ENCODE measurements around the gene RAB11FIP3. TPM values are rescaled to one million over a fixed set of nuclear protein-coding genes. Genes with fewer than 3 reads are reported as not detected.

Gene RAB11FIP3
- total and polyA plus RNA-seq, 2 experiments from 2014 or later: 1.2 to 27.8 TPM

- no peak for TF ChIP-seq EZH2 (IDR thresholded peaks at IDR 0.05; ENCODE audit: insufficient read depth, poor library complexity, severe bottlenecking)
- TF ChIP-seq EZH2phosphoT487 (IDR thresholded peaks at IDR 0.05; ENCODE audit: insufficient read depth, low read depth): no peak
- in situ Hi-C loops (cut with MboI): no loop called here
- peak; percentile 91 for DNase-seq
- WGBS, 2 experiments (ENCODE audit: low coverage in 1 of 2, low lambda C conversion rate in 2 of 2, missing lambda C conversion rate in 2 of 2): 1 to 2% methylated on average over 33 to 36 of the region's 55 CpGs
- peak overlapping the region; percentile 92 for H3K4me2 ChIP-seq (ENCODE audit: unreplicated experiment)
- no peaks in the 10 kb centered on the region for H3K36me3 ChIP-seq (ENCODE audit: low read depth)
- peak overlapping the region; percentile 86 for H3K4me3 ChIP-seq
- peaks cover 34% of the 10 kb centered on the region for H3K4me1 ChIP-seq (ENCODE audit: insufficient read depth)
- H3K79me2 ChIP-seq (ENCODE audit: insufficient read depth): peaks cover 64% of the 10 kb centered on the region
- peaks cover 31% of the 10 kb centered on the region for H3F3A ChIP-seq (ENCODE audit: insufficient read depth)
- no peaks in the 10 kb centered on the region for H3K9me3 ChIP-seq (ENCODE audit: low read depth)
- H2AFZ ChIP-seq: no peak overlapping the region
- H3K27ac ChIP-seq: peak overlapping the region; percentile 85
- H3K9ac ChIP-seq: peak overlapping the region; percentile 83
- H3K9me2 ChIP-seq (ENCODE audit: insufficient read depth): no peaks in the 10 kb centered on the region
- H4K20me1 ChIP-seq (ENCODE audit: insufficient read depth): no peaks in the 10 kb centered on the region
- no peaks in the 10 kb centered on the region for H3K27me3 ChIP-seq (replicated peaks; ENCODE audit: insufficient read depth)
Observed at GRCh38 chr16:528111-529011, 102.9 kb downstream of the RAB11FIP3 start.

DNA sequence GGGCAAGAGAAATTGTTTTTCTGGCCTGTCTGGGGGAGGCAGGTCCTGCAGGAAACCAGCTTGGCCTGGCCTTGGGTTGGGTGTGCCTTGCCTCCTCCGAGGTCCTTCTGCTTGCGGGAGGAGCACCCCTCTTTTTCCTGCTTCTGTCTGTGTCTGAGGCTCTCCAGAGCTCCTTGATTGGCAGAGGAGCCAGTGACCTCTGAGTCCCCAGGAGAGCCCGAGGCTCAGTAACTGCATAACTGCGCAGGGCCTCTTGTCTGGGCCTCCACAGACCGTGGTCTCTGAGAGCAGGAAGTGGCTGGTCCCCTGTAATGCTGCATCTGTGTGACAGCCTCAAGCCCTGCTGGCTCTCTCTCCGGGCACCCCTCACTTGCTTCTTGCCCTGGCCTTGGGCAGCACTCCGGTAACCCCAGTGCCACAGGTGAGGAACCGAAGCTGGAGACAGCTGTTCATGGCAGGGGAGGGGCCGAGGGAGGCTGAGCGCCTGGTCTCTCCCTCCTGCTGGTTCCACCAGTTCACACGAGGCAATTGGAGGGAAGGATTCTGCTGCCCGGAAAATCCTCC lies 103.6 kb downstream of the RAB11FIP3 start:
- in situ Hi-C loops (cut with MboI): no loop called here
- H3F3A ChIP-seq (ENCODE audit: insufficient read depth): peaks cover 31% of the 10 kb centered on the region
- 31 to 37% methylated on average over 10 to 12 of the region's 12 CpGs for WGBS, 2 experiments (ENCODE audit: low coverage in 1 of 2, low lambda C conversion rate in 2 of 2, missing lambda C conversion rate in 2 of 2)
- H2AFZ ChIP-seq: no peak overlapping the region
- no peaks in the 10 kb centered on the region for H3K36me3 ChIP-seq (ENCODE audit: low read depth)
- H3K79me2 ChIP-seq (ENCODE audit: insufficient read depth): peaks cover 71% of the 10 kb centered on the region
- no peaks in the 10 kb centered on the region for H3K9me3 ChIP-seq (ENCODE audit: low read depth)
- no peak for DNase-seq
- H3K4me1 ChIP-seq (ENCODE audit: insufficient read depth): peaks cover 31% of the 10 kb centered on the region
- peak overlapping the region; percentile 92 for H3K4me2 ChIP-seq (ENCODE audit: unreplicated experiment)
- peak overlapping the region; percentile 86 for H3K4me3 ChIP-seq
- no peaks in the 10 kb centered on the region for H3K9me2 ChIP-seq (ENCODE audit: insufficient read depth)
- TF ChIP-seq EZH2 (IDR thresholded peaks at IDR 0.05; ENCODE audit: insufficient read depth, poor library complexity, severe bottlenecking): no peak
- no peak for TF ChIP-seq EZH2phosphoT487 (IDR thresholded peaks at IDR 0.05; ENCODE audit: insufficient read depth, low read depth)
- no peaks in the 10 kb centered on the region for H4K20me1 ChIP-seq (ENCODE audit: insufficient read depth)
- H3K9ac ChIP-seq: peak overlapping the region; percentile 83
- H3K27me3 ChIP-seq (replicated peaks; ENCODE audit: insufficient read depth): no peaks in the 10 kb centered on the region
- H3K27ac ChIP-seq: peak overlapping the region; percentile 85

- Histone ChIP-seq H3K9ac (peak overlapping the region; percentile 83), H3K4me3 (peak overlapping the region; percentile 86; the same call in 1 of the 2 replicates), H3K4me2 (ENCODE audit: unreplicated experiment) (no peak overlapping the region), H3F3A (ENCODE audit: insufficient read depth) (peaks cover 22% of the 10 kb centered on the region), H3K79me2 (ENCODE audit: insufficient read depth) (peaks cover 83% of the 10 kb centered on the region), H3K9me3 (ENCODE audit: low read depth) (no peaks in the 10 kb centered on the region), H3K27ac (peak overlapping the region; percentile 85), H2AFZ (no peak overlapping the region), H3K4me1 (ENCODE audit: insufficient read depth) (peaks cover 25% of the 10 kb centered on the region), H3K27me3 (replicated peaks; ENCODE audit: insufficient read depth) (no peaks in the 10 kb centered on the region), H4K20me1 (ENCODE audit: insufficient read depth) (no peaks in the 10 kb centered on the region), H3K9me2 (ENCODE audit: insufficient read depth) (no peaks in the 10 kb centered on the region), H3K36me3 (ENCODE audit: low read depth) (no peaks in the 10 kb centered on the region)
- WGBS, 2 experiments (ENCODE audit: low coverage in 1 of 2, low lambda C conversion rate in 2 of 2, missing lambda C conversion rate in 2 of 2): 77 to 81% methylated on average over 21 to 23 of the region's 23 CpGs
- DNase-seq: no peak
- in situ Hi-C loops (cut with MboI): no loop called here
- TF ChIP-seq EZH2 (IDR thresholded peaks at IDR 0.05; ENCODE audit: insufficient read depth, poor library complexity, severe bottlenecking) (no peak), EZH2phosphoT487 (IDR thresholded peaks at IDR 0.05; ENCODE audit: insufficient read depth, low read depth) (no peak)
Observed at GRCh38 chr16:530111-530817, 104.8 kb downstream of the RAB11FIP3 start.

GRCh38 chr16:531494-532125 lies 106.2 kb downstream of the RAB11FIP3 start:
- Histone ChIP-seq H2AFZ (no peak overlapping the region), H3K27ac (no peak overlapping the region), H3K9ac (no peak overlapping the region), H3K4me2 (ENCODE audit: unreplicated experiment) (no peak overlapping the region), H3K4me3 (no peak overlapping the region), H3K9me2 (ENCODE audit: insufficient read depth) (no peaks in the 10 kb centered on the region), H3K9me3 (ENCODE audit: low read depth) (no peaks in the 10 kb centered on the region), H3F3A (ENCODE audit: insufficient read depth) (peaks cover 13% of the 10 kb centered on the region), H4K20me1 (ENCODE audit: insufficient read depth) (no peaks in the 10 kb centered on the region), H3K36me3 (ENCODE audit: low read depth) (no peaks in the 10 kb centered on the region), H3K79me2 (ENCODE audit: insufficient read depth) (peaks cover 89% of the 10 kb centered on the region), H3K27me3 (replicated peaks; ENCODE audit: insufficient read depth) (no peaks in the 10 kb centered on the region), H3K4me1 (ENCODE audit: insufficient read depth) (peaks cover 18% of the 10 kb centered on the region)
- TF ChIP-seq EZH2 (IDR thresholded peaks at IDR 0.05; ENCODE audit: insufficient read depth, poor library complexity, severe bottlenecking): no peak
- TF ChIP-seq EZH2phosphoT487 (IDR thresholded peaks at IDR 0.05; ENCODE audit: insufficient read depth, low read depth): no peak
- WGBS, 2 experiments (ENCODE audit: low coverage in 1 of 2, low lambda C conversion rate in 2 of 2, missing lambda C conversion rate in 2 of 2): 88 to 92% methylated on average over 9 to 16 of the region's 16 CpGs
- DNase-seq: no peak
- in situ Hi-C loops (cut with MboI): no loop called here

Measured in GM23248 (cell line).